AG09309 (cell line): ENCODE measurements around the gene RGS16.

Source experiments
- DNase-seq: peaks from one replicate; pipeline ENCODE4 v3.0.0-alpha.2; 2010; ENCODE audit warnings: low read depth
- H3K4me3 ChIP-seq: 2 replicates; pipeline ENCODE4 v1.5.1; 2011; ENCODE audit warnings: mild to moderate bottlenecking, low read depth, low read length, moderate library complexity; ENCODE audit not compliant: control insufficient read depth
- TF ChIP-seq, protein P1 (sequence below): IDR thresholded peaks from 2 replicates; pipeline ENCODE4 v1.5.1; 2011; ENCODE audit warnings: mild to moderate bottlenecking, low read depth, low read length, inconsistent platforms; ENCODE audit not compliant: insufficient read depth, control insufficient read depth; ENCODE audit errors: missing control alignments

The RGS16 gene

DNA sequence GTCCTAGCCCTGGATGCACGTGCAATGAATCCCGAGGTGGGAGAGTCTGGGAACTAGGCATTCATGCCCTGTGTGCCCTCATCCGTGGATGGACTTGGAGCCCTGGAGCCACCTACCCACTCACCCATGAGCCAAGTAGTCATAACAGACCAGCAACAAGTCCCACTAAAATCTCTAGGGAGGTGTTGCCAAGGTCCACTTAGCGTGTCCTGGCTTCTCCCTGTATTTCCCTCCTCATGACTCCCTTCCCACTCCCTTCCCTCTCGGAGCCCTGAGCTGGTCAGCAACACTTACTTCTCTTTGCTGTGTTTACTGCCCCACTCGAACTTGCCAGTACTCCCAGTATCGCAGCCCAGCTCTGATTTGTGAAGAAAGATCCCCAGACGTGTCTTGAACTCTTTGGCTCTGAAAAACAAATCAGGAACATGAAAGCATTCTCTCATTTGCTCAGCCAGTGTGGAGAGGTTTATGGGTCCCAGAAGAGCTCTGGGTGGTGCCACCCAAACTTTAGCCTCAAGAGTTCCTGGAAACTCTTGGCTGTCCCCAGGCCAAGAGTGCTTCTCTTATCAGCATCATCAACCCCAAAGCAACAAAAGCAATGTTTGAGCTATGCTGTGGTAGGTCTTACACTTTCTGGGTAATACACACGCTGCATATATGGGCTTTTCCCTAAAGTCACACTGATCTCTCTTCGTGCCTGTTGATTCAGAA, 1.1 kb downstream of the RGS16 start:
- TF ChIP-seq, protein P1, sequence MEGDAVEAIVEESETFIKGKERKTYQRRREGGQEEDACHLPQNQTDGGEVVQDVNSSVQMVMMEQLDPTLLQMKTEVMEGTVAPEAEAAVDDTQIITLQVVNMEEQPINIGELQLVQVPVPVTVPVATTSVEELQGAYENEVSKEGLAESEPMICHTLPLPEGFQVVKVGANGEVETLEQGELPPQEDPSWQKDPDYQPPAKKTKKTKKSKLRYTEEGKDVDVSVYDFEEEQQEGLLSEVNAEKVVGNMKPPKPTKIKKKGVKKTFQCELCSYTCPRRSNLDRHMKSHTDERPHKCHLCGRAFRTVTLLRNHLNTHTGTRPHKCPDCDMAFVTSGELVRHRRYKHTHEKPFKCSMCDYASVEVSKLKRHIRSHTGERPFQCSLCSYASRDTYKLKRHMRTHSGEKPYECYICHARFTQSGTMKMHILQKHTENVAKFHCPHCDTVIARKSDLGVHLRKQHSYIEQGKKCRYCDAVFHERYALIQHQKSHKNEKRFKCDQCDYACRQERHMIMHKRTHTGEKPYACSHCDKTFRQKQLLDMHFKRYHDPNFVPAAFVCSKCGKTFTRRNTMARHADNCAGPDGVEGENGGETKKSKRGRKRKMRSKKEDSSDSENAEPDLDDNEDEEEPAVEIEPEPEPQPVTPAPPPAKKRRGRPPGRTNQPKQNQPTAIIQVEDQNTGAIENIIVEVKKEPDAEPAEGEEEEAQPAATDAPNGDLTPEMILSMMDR = no peak
- H3K4me3 ChIP-seq = no peak overlapping the region
- DNase-seq = no peak

GRCh38 chr1:182601913-182602312, 2.3 kb downstream of the RGS16 start:
- DNase-seq = no peak
- no peak overlapping the region for H3K4me3 ChIP-seq
- TF ChIP-seq, protein P1 = no peak

DNA sequence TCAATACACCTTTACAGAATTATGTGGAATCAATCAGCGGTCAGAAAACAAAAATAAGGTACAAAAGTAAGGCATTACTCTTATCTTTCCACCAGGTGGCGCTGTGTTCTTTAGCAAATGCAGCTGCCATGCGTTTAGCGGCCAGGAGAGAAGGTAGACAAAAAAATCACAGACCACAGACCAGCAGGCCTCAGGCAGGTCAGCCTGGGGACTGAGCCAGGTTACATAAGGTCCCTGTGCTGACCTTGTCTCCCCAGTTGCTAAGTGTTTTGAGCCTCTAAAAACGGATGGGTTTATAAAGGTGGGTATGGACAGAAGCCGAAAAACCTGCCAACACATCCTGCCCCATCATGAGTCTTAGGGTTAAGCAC, 2.8 kb downstream of the RGS16 start:
- DNase-seq = no peak
- no peak overlapping the region for H3K4me3 ChIP-seq
- TF ChIP-seq, protein P1 = peak; percentile 67

GRCh38 chr1:182600745-182601415, 3.3 kb downstream of the RGS16 start:
- TF ChIP-seq, protein P1 = no peak
- DNase-seq = no peak
- no peak overlapping the region for H3K4me3 ChIP-seq

GRCh38 chr1:182600036-182600713, 4.0 kb downstream of the RGS16 start:
- H3K4me3 ChIP-seq = no peak overlapping the region
- no peak for DNase-seq
- TF ChIP-seq, protein P1 = no peak

DNA sequence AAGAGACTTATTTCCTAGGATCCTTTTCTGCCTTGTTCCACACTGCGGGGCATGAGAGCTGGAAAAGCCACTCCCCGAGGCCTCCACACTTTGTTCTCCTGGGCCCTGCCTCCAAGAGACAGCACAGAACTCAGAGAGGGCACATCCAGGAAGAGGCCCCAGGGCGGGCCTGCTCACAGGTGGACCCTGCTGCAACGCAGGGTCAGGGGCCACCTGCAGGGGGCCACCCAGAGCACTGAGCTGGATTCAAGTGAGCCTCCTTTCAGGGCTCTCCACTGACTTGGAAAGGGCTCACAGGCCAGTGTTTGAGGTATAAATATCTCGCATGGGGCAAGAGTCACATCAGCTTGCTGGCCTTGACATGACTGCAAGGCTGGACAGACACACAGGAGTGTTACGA, 4.8 kb downstream of the RGS16 start:
- no peak for DNase-seq
- TF ChIP-seq, protein P1 = no peak
- H3K4me3 ChIP-seq = no peak overlapping the region
